Loucy (cell line): ENCODE data around the gene YIPF1.

ENCODE experiments used
- H2AFZ ChIP-seq: fragments of 200-600 bp; sonication (generic); 2 replicates; pipeline ENCODE4 v1.6.0; 2016; ENCODE audit warnings: antibody characterized with exemption, mild to moderate bottlenecking, low read length, moderate library complexity
- H3F3A ChIP-seq: fragments of 200-600 bp; 2 replicates; pipeline ENCODE4 v1.6.0; 2016; ENCODE audit warnings: antibody characterized with exemption, low read depth, mild to moderate bottlenecking
- H3K27me3 ChIP-seq: fragments of 200-600 bp; sonication (generic); 2 replicates; pipeline ENCODE4 v1.6.1; 2014; ENCODE audit warnings: low read length, mild to moderate bottlenecking; ENCODE audit not compliant: insufficient read depth, poor library complexity, severe bottlenecking
- H3K36me3 ChIP-seq: fragments of 200-600 bp; sonication (generic); 2 replicates; pipeline ENCODE4 v1.6.1; 2016; ENCODE audit warnings: low read length; ENCODE audit not compliant: insufficient read depth
- H3K4me1 ChIP-seq: fragments of 200-600 bp; sonication (generic); 2 replicates; pipeline ENCODE4 v1.5.1; 2014; ENCODE audit warnings: low read length, mild to moderate bottlenecking; ENCODE audit not compliant: insufficient read depth, poor library complexity, severe bottlenecking
- H3K4me2 ChIP-seq: fragments of 200-600 bp; sonication (generic); 2 replicates; pipeline ENCODE4 v1.6.0; 2014; ENCODE audit warnings: antibody characterized with exemption, low read length, low read depth, mild to moderate bottlenecking; ENCODE audit not compliant: poor library complexity, severe bottlenecking
- H3K4me3 ChIP-seq: fragments of 200-600 bp; sonication (generic); 2 replicates; pipeline ENCODE4 v1.5.1; 2014; ENCODE audit warnings: low read length, mild to moderate bottlenecking, mixed read lengths; ENCODE audit not compliant: poor library complexity, severe bottlenecking
- H3K79me2 ChIP-seq: fragments of 200-600 bp; sonication (generic); 2 replicates; pipeline ENCODE4 v1.6.1; 2014; ENCODE audit warnings: low read length; ENCODE audit not compliant: insufficient read depth
- H3K9ac ChIP-seq: fragments of 200-600 bp; sonication (generic); 2 replicates; pipeline ENCODE4 v1.6.0; 2014; ENCODE audit warnings: mild to moderate bottlenecking, low read depth, low read length, moderate library complexity; ENCODE audit not compliant: poor library complexity, severe bottlenecking
- H3K9me2 ChIP-seq: fragments of 200-600 bp; sonication (generic); replicated peaks from 2 replicates; pipeline ENCODE4 v1.6.1; 2016; ENCODE audit warnings: low read depth, low read length, mixed read lengths
- H3K9me3 ChIP-seq: fragments of 200-600 bp; sonication (generic); 2 replicates; pipeline ENCODE4 v1.6.1; 2014; ENCODE audit warnings: mild to moderate bottlenecking, antibody characterized with exemption, low read length, low read depth; ENCODE audit not compliant: insufficient read depth
- H4K20me1 ChIP-seq: fragments of 200-600 bp; sonication (generic); 2 replicates; pipeline ENCODE4 v1.6.0; 2014; ENCODE audit warnings: antibody characterized with exemption, low read length, mild to moderate bottlenecking; ENCODE audit not compliant: insufficient read depth, poor library complexity, severe bottlenecking
- EZH2phosphoT487 ChIP-seq: fragments of 200-600 bp; IDR thresholded peaks from 2 replicates; pipeline ENCODE4 v1.6.1; 2018; ENCODE audit warnings: antibody characterized with exemption, mild to moderate bottlenecking, moderate library complexity, borderline replicate concordance
- TF ChIP-seq, protein P1 (sequence below): fragments of 200-600 bp; sonication (generic); conservative IDR thresholded peaks from 2 replicates; pipeline ENCODE4 v1.5.1; 2014; ENCODE audit warnings: mild to moderate bottlenecking, antibody characterized with exemption, low read length

The YIPF1 gene

GRCh38 chr1:53929246-53929960 lies 39.8 kb upstream of the YIPF1 start:
- H3K79me2 ChIP-seq: no peaks in the 10 kb centered on the region
- no peaks in the 10 kb centered on the region for H3K27me3 ChIP-seq
- H3F3A ChIP-seq: peaks cover 3% of the 10 kb centered on the region; the same call in 1 of the 2 replicates
- H4K20me1 ChIP-seq: no peaks in the 10 kb centered on the region
- peaks cover 33% of the 10 kb centered on the region for H3K36me3 ChIP-seq
- no peak overlapping the region for H2AFZ ChIP-seq
- H3K4me3 ChIP-seq: no peak overlapping the region
- no peaks in the 10 kb centered on the region for H3K9me2 ChIP-seq
- peaks cover 8% of the 10 kb centered on the region; the same call in 1 of the 2 replicates for H3K9me3 ChIP-seq
- H3K4me2 ChIP-seq: no peak overlapping the region
- no peak overlapping the region for H3K9ac ChIP-seq
- peaks cover 9% of the 10 kb centered on the region for H3K4me1 ChIP-seq
- no peak for TF ChIP-seq EZH2phosphoT487
- TF ChIP-seq, protein P1, sequence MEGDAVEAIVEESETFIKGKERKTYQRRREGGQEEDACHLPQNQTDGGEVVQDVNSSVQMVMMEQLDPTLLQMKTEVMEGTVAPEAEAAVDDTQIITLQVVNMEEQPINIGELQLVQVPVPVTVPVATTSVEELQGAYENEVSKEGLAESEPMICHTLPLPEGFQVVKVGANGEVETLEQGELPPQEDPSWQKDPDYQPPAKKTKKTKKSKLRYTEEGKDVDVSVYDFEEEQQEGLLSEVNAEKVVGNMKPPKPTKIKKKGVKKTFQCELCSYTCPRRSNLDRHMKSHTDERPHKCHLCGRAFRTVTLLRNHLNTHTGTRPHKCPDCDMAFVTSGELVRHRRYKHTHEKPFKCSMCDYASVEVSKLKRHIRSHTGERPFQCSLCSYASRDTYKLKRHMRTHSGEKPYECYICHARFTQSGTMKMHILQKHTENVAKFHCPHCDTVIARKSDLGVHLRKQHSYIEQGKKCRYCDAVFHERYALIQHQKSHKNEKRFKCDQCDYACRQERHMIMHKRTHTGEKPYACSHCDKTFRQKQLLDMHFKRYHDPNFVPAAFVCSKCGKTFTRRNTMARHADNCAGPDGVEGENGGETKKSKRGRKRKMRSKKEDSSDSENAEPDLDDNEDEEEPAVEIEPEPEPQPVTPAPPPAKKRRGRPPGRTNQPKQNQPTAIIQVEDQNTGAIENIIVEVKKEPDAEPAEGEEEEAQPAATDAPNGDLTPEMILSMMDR: no peak

GRCh38 chr1:53927376-53927881 lies 37.8 kb upstream of the YIPF1 start:
- Histone ChIP-seq H3K9me3 (no peaks in the 10 kb centered on the region), H3K4me3 (no peak overlapping the region), H3K4me2 (no peak overlapping the region), H3K9me2 (no peaks in the 10 kb centered on the region), H3K4me1 (peaks cover 9% of the 10 kb centered on the region), H3K36me3 (peaks cover 45% of the 10 kb centered on the region), H3K9ac (no peak overlapping the region), H2AFZ (no peak overlapping the region), H3F3A (peaks cover 3% of the 10 kb centered on the region; the same call in 1 of the 2 replicates), H4K20me1 (no peaks in the 10 kb centered on the region), H3K27me3 (no peaks in the 10 kb centered on the region), H3K79me2 (no peaks in the 10 kb centered on the region)
- TF ChIP-seq, protein P1: no peak
- no peak for TF ChIP-seq EZH2phosphoT487

DNA sequence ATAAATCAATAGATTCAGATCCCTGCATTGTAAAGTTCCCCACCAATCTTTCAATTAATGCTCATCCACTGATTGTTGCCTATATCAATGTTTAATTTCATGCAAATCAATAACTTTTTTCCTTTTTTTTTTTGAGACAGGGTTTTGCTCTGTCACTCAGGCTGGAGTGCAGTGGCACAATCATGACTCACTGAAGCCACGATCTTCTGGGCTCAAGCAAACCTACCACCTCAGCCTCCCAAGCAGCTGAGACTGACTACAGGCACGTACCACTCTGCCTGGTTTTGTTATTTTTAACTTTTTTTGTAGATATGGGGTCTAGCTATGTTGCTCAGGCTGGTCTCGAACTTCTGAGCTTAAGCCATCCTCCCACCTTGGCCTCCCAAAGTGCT lies 30.1 kb upstream of the YIPF1 start:
- no peaks in the 10 kb centered on the region for H3K9me3 ChIP-seq
- H4K20me1 ChIP-seq: no peaks in the 10 kb centered on the region
- TF ChIP-seq EZH2phosphoT487: no peak
- TF ChIP-seq, protein P1: no peak
- H3K27me3 ChIP-seq: no peaks in the 10 kb centered on the region
- no peak overlapping the region for H2AFZ ChIP-seq
- H3K9ac ChIP-seq: no peak overlapping the region
- H3K79me2 ChIP-seq: no peaks in the 10 kb centered on the region
- H3K36me3 ChIP-seq: peaks cover 41% of the 10 kb centered on the region
- H3K4me1 ChIP-seq: peaks cover 26% of the 10 kb centered on the region
- peak overlapping the region; percentile 34 for H3K4me2 ChIP-seq
- H3F3A ChIP-seq: peaks cover 11% of the 10 kb centered on the region; the same call in 1 of the 2 replicates
- no peaks in the 10 kb centered on the region for H3K9me2 ChIP-seq
- peak overlapping the region; percentile 4 for H3K4me3 ChIP-seq
